ENCODE results near the gene SP1. TPM values are rescaled to one million over a fixed set of nuclear protein-coding genes. Genes with fewer than 3 reads are reported as not detected.
A peak's percentile ranks its signal among the peaks of the same experiment; 100 is the strongest.

Gene SP1
- total RNA-seq, 1 donor from 2014 or later = 27.4 TPM

GRCh38 chr12:53465679-53466078, 85.7 kb downstream of the SP1 start:
- TF ChIP-seq CTCF (IDR thresholded peaks at IDR 0.05; ENCODE audit: borderline replicate concordance) = no peak
- Histone ChIP-seq H3K36me3 (peaks cover 100% of the 10 kb centered on the region), H3K27me3 (ENCODE audit: low read depth) (no peaks in the 10 kb centered on the region), H3K4me1 (peaks cover 98% of the 10 kb centered on the region), H3K9me3 (replicated peaks) (no peaks in the 10 kb centered on the region), H3K27ac (replicated peaks) (peak overlapping the region; percentile 69), H3K4me3 (no peak overlapping the region)
- intact Hi-C loops (cut with micrococcal nuclease) = no loop called here
- DNase-seq = no peak

Other genes starting within 250 kb of the SP1 start
- 26.5 TPM for gene ZNF740, start 199.5 kb upstream of the SP1 start, total RNA-seq
- gene CSAD, start 199.3 kb upstream of the SP1 start, total RNA-seq = 12.2 TPM
- gene ITGB7, start 172.9 kb upstream of the SP1 start, total RNA-seq = 1.1 TPM
- gene RARG, start 148.0 kb upstream of the SP1 start, total RNA-seq = 14.9 TPM
- 0.36 TPM for gene ESPL1, start 111.9 kb upstream of the SP1 start, total RNA-seq
- 399 TPM for gene PFDN5, start 84.6 kb upstream of the SP1 start, total RNA-seq
- 34.8 TPM for gene MYG1, start 80.5 kb upstream of the SP1 start, total RNA-seq
- gene AAAS, start 58.6 kb upstream of the SP1 start, total RNA-seq = 45.1 TPM
- gene SP7, start 43.8 kb upstream of the SP1 start, total RNA-seq = not detected
- gene AMHR2, start 43.7 kb downstream of the SP1 start, total RNA-seq = 0.36 TPM
- 53.1 TPM for gene PRR13, start 61.6 kb downstream of the SP1 start, total RNA-seq
- 530 TPM for gene PCBP2, start 71.9 kb downstream of the SP1 start, total RNA-seq
- gene MAP3K12, start 119.3 kb downstream of the SP1 start, total RNA-seq = 4.8 TPM
- gene TARBP2, start 121.1 kb downstream of the SP1 start, total RNA-seq = 12.9 TPM
- gene NPFF, start 127.3 kb downstream of the SP1 start, total RNA-seq = not detected
- gene ATF7, start 246.2 kb downstream of the SP1 start, total RNA-seq = 29.8 TPM

Measured in left ventricle myocardium inferior (tissue), 1 donor.